Measurements from ENCODE around the gene FOXL3.

FOXL3 gene

GRCh38 chr7:251005-251404 is 39.0 kb upstream of the FOXL3 start:
- in situ Hi-C loops (cut with MboI; ENCODE audit: low pct_unique_long_range_greater_than_20kb, low sequenced_read_pairs, unreplicated experiment): no loop called here
- no peak for DNase-seq (ENCODE audit: low spot score)
- TF ChIP-seq, protein P1, sequence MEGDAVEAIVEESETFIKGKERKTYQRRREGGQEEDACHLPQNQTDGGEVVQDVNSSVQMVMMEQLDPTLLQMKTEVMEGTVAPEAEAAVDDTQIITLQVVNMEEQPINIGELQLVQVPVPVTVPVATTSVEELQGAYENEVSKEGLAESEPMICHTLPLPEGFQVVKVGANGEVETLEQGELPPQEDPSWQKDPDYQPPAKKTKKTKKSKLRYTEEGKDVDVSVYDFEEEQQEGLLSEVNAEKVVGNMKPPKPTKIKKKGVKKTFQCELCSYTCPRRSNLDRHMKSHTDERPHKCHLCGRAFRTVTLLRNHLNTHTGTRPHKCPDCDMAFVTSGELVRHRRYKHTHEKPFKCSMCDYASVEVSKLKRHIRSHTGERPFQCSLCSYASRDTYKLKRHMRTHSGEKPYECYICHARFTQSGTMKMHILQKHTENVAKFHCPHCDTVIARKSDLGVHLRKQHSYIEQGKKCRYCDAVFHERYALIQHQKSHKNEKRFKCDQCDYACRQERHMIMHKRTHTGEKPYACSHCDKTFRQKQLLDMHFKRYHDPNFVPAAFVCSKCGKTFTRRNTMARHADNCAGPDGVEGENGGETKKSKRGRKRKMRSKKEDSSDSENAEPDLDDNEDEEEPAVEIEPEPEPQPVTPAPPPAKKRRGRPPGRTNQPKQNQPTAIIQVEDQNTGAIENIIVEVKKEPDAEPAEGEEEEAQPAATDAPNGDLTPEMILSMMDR (IDR thresholded peaks at IDR 0.05; ENCODE audit: extremely low read depth, insufficient read depth, missing control alignments): no peak

DNA sequence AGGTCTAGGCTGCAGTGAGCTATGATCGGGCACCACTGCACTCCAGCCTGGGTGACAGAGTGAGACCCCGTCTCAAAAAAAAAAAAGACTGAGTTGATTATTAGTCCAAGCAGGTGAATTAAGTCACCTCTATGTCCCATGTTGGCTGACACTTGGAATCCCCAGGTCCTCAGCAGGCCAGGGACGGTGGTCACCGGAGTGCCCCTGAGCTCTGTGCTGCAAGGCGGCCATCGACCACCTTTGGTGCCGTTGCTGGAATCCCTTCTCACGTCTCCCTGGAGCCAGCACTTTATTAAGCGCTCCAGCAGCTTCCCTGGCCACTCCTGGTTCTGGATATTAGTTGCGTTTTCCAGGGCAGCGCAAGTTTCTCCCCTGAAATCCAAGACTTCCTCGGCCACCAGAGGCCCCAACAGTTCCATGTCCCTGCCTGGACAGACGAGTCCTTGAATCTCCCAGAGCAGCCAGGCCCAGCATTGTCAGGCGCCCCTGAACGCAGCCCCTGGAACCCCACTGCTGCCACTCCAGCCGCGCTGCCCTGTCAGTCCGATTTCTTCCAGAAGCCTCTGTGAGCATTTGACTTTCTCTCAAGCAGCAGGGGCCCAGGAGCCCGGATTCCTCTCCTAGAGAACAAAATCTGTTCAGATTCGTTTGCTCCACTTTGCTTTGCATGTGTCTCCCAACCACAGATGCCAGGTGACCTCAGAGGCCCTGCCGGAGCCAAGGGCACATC is 38.4 kb upstream of the FOXL3 start:
- in situ Hi-C loops (cut with MboI; ENCODE audit: low pct_unique_long_range_greater_than_20kb, low sequenced_read_pairs, unreplicated experiment): no loop called here
- DNase-seq (ENCODE audit: low spot score): no peak
- TF ChIP-seq, protein P1 (IDR thresholded peaks at IDR 0.05; ENCODE audit: extremely low read depth, insufficient read depth, missing control alignments): no peak

GRCh38 chr7:252216-252965 is 37.6 kb upstream of the FOXL3 start:
- TF ChIP-seq, protein P1 (IDR thresholded peaks at IDR 0.05; ENCODE audit: extremely low read depth, insufficient read depth, missing control alignments): no peak
- in situ Hi-C loops (cut with MboI; ENCODE audit: low pct_unique_long_range_greater_than_20kb, low sequenced_read_pairs, unreplicated experiment): no loop called here
- no peak for DNase-seq (ENCODE audit: low spot score)

- TF ChIP-seq, protein P1 (IDR thresholded peaks at IDR 0.05; ENCODE audit: extremely low read depth, insufficient read depth, missing control alignments): no peak
- in situ Hi-C loops (cut with MboI; ENCODE audit: low pct_unique_long_range_greater_than_20kb, low sequenced_read_pairs, unreplicated experiment): no loop called here
- no peak for DNase-seq (ENCODE audit: low spot score)
Observed at GRCh38 chr7:252981-253380, 37.0 kb upstream of the FOXL3 start.

DNA sequence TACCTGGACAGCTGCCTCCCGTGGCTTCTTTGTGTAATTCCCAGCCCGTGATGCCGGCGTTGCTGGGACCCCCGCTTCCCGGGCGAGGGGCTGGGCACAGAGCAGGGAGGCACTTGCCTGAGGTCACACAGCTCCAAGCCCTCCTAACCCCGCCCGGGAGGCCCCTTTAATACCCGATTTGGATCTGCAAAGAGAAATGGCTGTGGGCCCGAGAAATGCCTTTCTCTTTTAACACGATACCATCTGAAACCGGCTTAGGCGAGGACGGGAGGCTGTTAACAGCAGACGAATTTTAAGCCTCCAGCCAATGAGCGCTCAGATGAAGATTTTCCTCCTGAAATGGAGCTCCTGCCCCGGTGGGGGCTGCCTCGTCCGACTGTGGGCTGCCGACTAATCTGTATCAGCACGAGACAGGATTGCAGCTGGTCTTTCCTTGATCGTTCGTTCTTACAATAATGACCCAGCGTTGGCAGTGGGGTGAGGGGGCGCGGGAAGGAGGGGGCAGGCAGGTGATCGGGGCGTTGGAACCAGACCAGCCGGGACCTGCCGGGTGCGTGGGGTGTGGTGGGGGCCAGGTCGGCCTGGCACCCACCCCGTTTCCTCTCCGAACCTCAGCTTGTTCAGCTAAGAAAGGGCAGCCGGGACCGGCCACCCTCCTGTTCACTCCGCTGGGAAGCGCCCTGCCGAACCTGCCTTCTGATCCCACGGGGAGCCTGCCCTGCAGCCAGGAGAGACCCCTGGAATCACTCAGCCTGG is 36.2 kb upstream of the FOXL3 start:
- TF ChIP-seq, protein P1 (IDR thresholded peaks at IDR 0.05; ENCODE audit: extremely low read depth, insufficient read depth, missing control alignments): no peak
- in situ Hi-C loops (cut with MboI; ENCODE audit: low pct_unique_long_range_greater_than_20kb, low sequenced_read_pairs, unreplicated experiment): no loop called here
- DNase-seq (ENCODE audit: low spot score): no peak

GRCh38 chr7:254337-255037 is 35.5 kb upstream of the FOXL3 start:
- in situ Hi-C loops (cut with MboI; ENCODE audit: low pct_unique_long_range_greater_than_20kb, low sequenced_read_pairs, unreplicated experiment): no loop called here
- TF ChIP-seq, protein P1 (IDR thresholded peaks at IDR 0.05; ENCODE audit: extremely low read depth, insufficient read depth, missing control alignments): no peak
- DNase-seq (ENCODE audit: low spot score): no peak
